Ascending aorta (tissue), 2 donors: ENCODE data around the gene FBXO21. TPM values are rescaled to one million over a fixed set of nuclear protein-coding genes. Genes with fewer than 3 reads are reported as not detected.
"Not testable (repeated sequence)": the region's sequence is repeated elsewhere in the genome, so short reads cannot be mapped to it uniquely, and the experiment has no call there.

Experiments used
- DNase-seq, 2 donors: peaks; one replicate each; pipeline ENCODE4 v3.0.0-alpha.2; 2019; ENCODE audit warnings: low spot score in 2 of 2
- H3K27ac ChIP-seq, 2 donors: fragments of 200-600 bp; sonication (generic); one replicate each; pipeline ENCODE4 v1.5.1; 2016 to 2017; ENCODE audit warnings: mild to moderate bottlenecking in 1 of 2
- H3K27me3 ChIP-seq: fragments of 200-600 bp; sonication (generic); one replicate; pipeline ENCODE4 v1.5.1; 2017
- H3K36me3 ChIP-seq, 2 donors: fragments of 200-600 bp; sonication (generic); one replicate each; pipeline ENCODE4 v1.5.1; 2016
- H3K4me1 ChIP-seq, 2 donors: fragments of 200-600 bp; sonication (generic); one replicate each; pipeline ENCODE4 v1.5.1; 2016 to 2017; ENCODE audit warnings: mild to moderate bottlenecking in 1 of 2
- H3K4me3 ChIP-seq, 2 donors: fragments of 200-600 bp; sonication (generic); one replicate each; pipeline ENCODE4 v1.5.1; 2016 to 2017; ENCODE audit warnings: mild to moderate bottlenecking in 1 of 2
- H3K9me3 ChIP-seq, 2 donors: fragments of 200-600 bp; sonication (generic); one replicate each; pipeline ENCODE4 v1.5.1; 2016
- CTCF ChIP-seq, 3 experiments: fragments of 200-600 bp in 2 of 3; fragments of 450-650 bp in 1 of 3; sonication (generic) in 2 of 3; IDR thresholded peaks; one replicate each; pipeline ENCODE4 v1.5.1; 2016 to 2019; ENCODE audit warnings: antibody characterized with exemption in 3 of 3, mild to moderate bottlenecking in 1 of 3, moderate library complexity in 1 of 3
- intact Hi-C: fragments of 100-400 bp; cut with DNase I; formaldehyde crosslinking; loops from one replicate; pipeline ENCODE4 v1.15.1; 2023
- total RNA-seq: library from RNA; depleted of rRNA; stranded (reverse); fragments of >200 nt; gene quantifications from one replicate; pipeline ENCODE4 v1.1.0, GENCODE V29; 2016

FBXO21 gene
- total RNA-seq, 1 donor from 2014 or later = 35.9 TPM

DNA sequence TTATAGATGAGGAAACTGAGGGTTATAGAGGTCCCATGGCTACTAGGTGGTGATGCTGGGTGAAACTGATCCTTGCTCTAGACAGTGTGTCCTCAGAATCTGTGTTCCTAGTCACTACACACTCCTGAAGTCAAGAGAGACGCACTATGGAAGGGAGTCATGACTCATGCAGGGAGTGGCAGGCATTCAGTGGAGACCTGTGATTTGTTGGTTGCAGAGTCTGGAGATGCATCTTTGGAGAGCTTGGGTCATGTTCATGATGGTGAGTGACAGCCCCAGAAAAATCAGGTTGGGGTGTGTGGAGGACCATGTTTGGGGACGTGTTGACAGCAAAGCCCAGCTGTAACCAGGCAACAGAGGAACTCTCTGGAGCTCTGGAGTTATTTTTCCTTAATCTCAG lies 38.0 kb upstream of the FBXO21 start:
- no peaks in the 10 kb centered on the region for H3K36me3 ChIP-seq
- no peak for DNase-seq
- H3K4me1 ChIP-seq = no peaks in the 10 kb centered on the region
- H3K4me3 ChIP-seq = no peak overlapping the region
- H3K27me3 ChIP-seq = no peaks in the 10 kb centered on the region
- TF ChIP-seq CTCF (IDR thresholded peaks at IDR 0.05) = no peak
- no peaks in the 10 kb centered on the region for H3K9me3 ChIP-seq
- no peak overlapping the region for H3K27ac ChIP-seq
- intact Hi-C loops = no loop called here

- Histone ChIP-seq H3K27me3 (no peaks in the 10 kb centered on the region), H3K4me1 (no peaks in the 10 kb centered on the region), H3K4me3 (no peak overlapping the region), H3K36me3 (no peaks in the 10 kb centered on the region), H3K27ac (no peak overlapping the region), H3K9me3 (no peaks in the 10 kb centered on the region)
- TF ChIP-seq CTCF (IDR thresholded peaks at IDR 0.05) = no peak
- intact Hi-C loops = no loop called here
- no peak for DNase-seq
Measured at GRCh38 chr12:117227000-117227653, 36.9 kb upstream of the FBXO21 start.

DNA sequence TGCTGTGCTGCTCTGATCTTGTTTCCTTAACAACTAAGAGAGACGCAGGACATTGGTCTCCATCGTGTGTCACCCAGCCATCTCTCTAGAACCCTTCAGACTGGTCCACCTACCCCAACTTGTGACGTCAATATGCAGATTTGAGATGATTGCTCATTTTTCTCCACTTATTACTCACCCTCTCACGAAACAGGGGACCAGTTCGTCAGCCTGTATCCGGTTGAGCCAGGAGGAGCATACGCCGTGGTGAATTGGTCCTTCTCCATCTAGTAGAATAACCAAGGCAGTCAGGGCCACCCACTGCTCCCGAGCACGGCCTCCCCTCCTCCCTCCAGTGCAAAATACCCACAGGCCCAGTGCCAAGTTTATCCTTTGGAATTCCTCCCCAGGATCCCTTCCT lies 36.2 kb upstream of the FBXO21 start:
- Histone ChIP-seq H3K36me3 (no peaks in the 10 kb centered on the region), H3K27me3 (no peaks in the 10 kb centered on the region), H3K4me1 (no peaks in the 10 kb centered on the region), H3K4me3 (no peak overlapping the region), H3K27ac (no peak overlapping the region), H3K9me3 (no peaks in the 10 kb centered on the region)
- TF ChIP-seq CTCF (IDR thresholded peaks at IDR 0.05) = no peak
- no peak for DNase-seq
- intact Hi-C loops = no loop called here

- intact Hi-C loops = no loop called here
- no peak for TF ChIP-seq CTCF (IDR thresholded peaks at IDR 0.05)
- no peaks in the 10 kb centered on the region for H3K9me3 ChIP-seq
Measured at GRCh38 chr12:117225179-117225578, 34.9 kb upstream of the FBXO21 start.

GRCh38 chr12:117220947-117221346 lies 30.7 kb upstream of the FBXO21 start:
- H3K36me3 ChIP-seq, DNase-seq, H3K27me3 ChIP-seq, H3K9me3 ChIP-seq, H3K4me1 ChIP-seq, intact Hi-C loops, H3K4me3 ChIP-seq, H3K27ac ChIP-seq: not testable (repeated sequence)

More at GRCh38 chr12:117225179-117225578, 34.9 kb upstream of the FBXO21 start:
- Histone ChIP-seq H3K27me3 (no peaks in the 10 kb centered on the region), H3K36me3 (no peaks in the 10 kb centered on the region), H3K27ac (no peak overlapping the region), H3K4me3 (no peak overlapping the region), H3K4me1 (no peaks in the 10 kb centered on the region)
- no peak for DNase-seq

GRCh38 chr12:117218149-117218548 lies 27.9 kb upstream of the FBXO21 start:
- no peak for DNase-seq
- H3K36me3 ChIP-seq = no peaks in the 10 kb centered on the region
- no peak overlapping the region for H3K27ac ChIP-seq
- no peaks in the 10 kb centered on the region for H3K9me3 ChIP-seq
- TF ChIP-seq CTCF (IDR thresholded peaks at IDR 0.05) = no peak
- no peaks in the 10 kb centered on the region for H3K27me3 ChIP-seq
- H3K4me3 ChIP-seq = no peak overlapping the region
- intact Hi-C loops = no loop called here
- H3K4me1 ChIP-seq = no peaks in the 10 kb centered on the region
